Mammary epithelial cell (primary cell): ENCODE results near the gene RABL6.

Source experiments
- CTCF ChIP-seq, 2 donors: IDR thresholded peaks in 1 of 2; conservative IDR thresholded peaks in 1 of 2; 2 replicates each; pipeline ENCODE4 v1.5.1; 2011 to 2012; ENCODE audit warnings: inconsistent platforms in 2 of 2, low read length in 2 of 2, mild to moderate bottlenecking in 2 of 2, control low read depth in 1 of 2, low read depth in 1 of 2; ENCODE audit not compliant: insufficient read depth in 1 of 2; ENCODE audit errors: extremely low read depth in 1 of 2
- EZH2 ChIP-seq: IDR thresholded peaks from 2 replicates; pipeline ENCODE4 v1.6.1; 2012; ENCODE audit warnings: low read length, inconsistent platforms, borderline replicate concordance

- TF ChIP-seq CTCF (conservative IDR thresholded peaks at IDR 0.05 in 1 of 2, IDR thresholded peaks at IDR 0.05 in 1 of 2; ENCODE audit: extremely low read depth in 1 of 2, insufficient read depth in 1 of 2, low read depth in 1 of 2, low read length in 2 of 2) (no peak), EZH2 (no peak)
Observed at GRCh38 chr9:136835162-136835931, 27.6 kb downstream of the RABL6 start.
